Right atrium auricular region (tissue), 2 donors: ENCODE measurements around the gene MTURN. TPM values are rescaled to one million over a fixed set of nuclear protein-coding genes. Genes with fewer than 3 reads are reported as not detected.

ENCODE experiments used
- DNase-seq: peaks from one replicate; pipeline ENCODE4 v3.0.0-alpha.2; 2019; ENCODE audit warnings: low spot score
- H3K27ac ChIP-seq, 2 donors: fragments of 200-600 bp; sonication (generic); 1 replicate in 1 of 2; 2 replicates in 1 of 2; pipeline ENCODE4 v1.5.1; 2016 to 2019
- H3K27me3 ChIP-seq, 2 donors: fragments of 200-600 bp; sonication (generic); one replicate each; pipeline versions ENCODE4 v1.5.1 to v1.6.0; 2017 to 2019
- H3K36me3 ChIP-seq: fragments of 200-600 bp; sonication (generic); one replicate; pipeline ENCODE4 v1.5.1; 2016
- H3K4me1 ChIP-seq, 2 donors: fragments of 200-600 bp; sonication (generic); one replicate each; pipeline versions ENCODE4 v1.5.1 to v1.6.0; 2017 to 2019
- H3K4me3 ChIP-seq, 2 donors: fragments of 200-600 bp; sonication (generic); 1 replicate in 1 of 2; 2 replicates in 1 of 2; pipeline ENCODE4 v1.5.1; 2017 to 2019; ENCODE audit warnings: mild to moderate bottlenecking in 1 of 2, moderate library complexity in 1 of 2
- H3K9me3 ChIP-seq, 2 donors: fragments of 200-600 bp; sonication (generic); one replicate each; pipeline ENCODE4 v1.5.1; 2019
- CTCF ChIP-seq, 2 donors: fragments of 200-600 bp; sonication (generic); IDR thresholded peaks; one replicate each; pipeline ENCODE4 v1.5.1; 2019; ENCODE audit warnings: antibody characterized with exemption in 2 of 2
- total RNA-seq, 2 donors: library from RNA; depleted of rRNA; stranded (reverse); fragments of >200 nt; gene quantifications; one replicate each; pipeline ENCODE4 v1.1.0, GENCODE V29; 2016

The MTURN gene
- total RNA-seq, 2 donors from 2014 or later, result 17.4 to 65.4 TPM

GRCh38 chr7:30182814-30183213 is 48.0 kb downstream of the MTURN start:
- H3K9me3 ChIP-seq, result no peaks in the 10 kb centered on the region
- no peaks in the 10 kb centered on the region for H3K36me3 ChIP-seq
- no peak for TF ChIP-seq CTCF (IDR thresholded peaks at IDR 0.05)
- peaks cover 0 to 38% of the 10 kb centered on the region in 2 donors for H3K4me1 ChIP-seq
- no peak for DNase-seq
- peak overlapping the region; percentile 17 to 24 for H3K27ac ChIP-seq
- H3K27me3 ChIP-seq, result no peaks in the 10 kb centered on the region
- no peak overlapping the region for H3K4me3 ChIP-seq

GRCh38 chr7:30183749-30184369 is 49.1 kb downstream of the MTURN start:
- H3K4me3 ChIP-seq, result no peak overlapping the region
- H3K9me3 ChIP-seq, result no peaks in the 10 kb centered on the region
- no peaks in the 10 kb centered on the region for H3K27me3 ChIP-seq
- no peak for DNase-seq
- peaks cover 0 to 38% of the 10 kb centered on the region in 2 donors for H3K4me1 ChIP-seq
- no peak for TF ChIP-seq CTCF (IDR thresholded peaks at IDR 0.05)
- no peaks in the 10 kb centered on the region for H3K36me3 ChIP-seq
- peak overlapping the region; percentile 63 to 66 for H3K27ac ChIP-seq

GRCh38 chr7:30184791-30185487 is 50.2 kb downstream of the MTURN start:
- peaks cover 0 to 38% of the 10 kb centered on the region in 2 donors for H3K4me1 ChIP-seq
- no peaks in the 10 kb centered on the region for H3K36me3 ChIP-seq
- no peaks in the 10 kb centered on the region for H3K9me3 ChIP-seq
- no peak for TF ChIP-seq CTCF (IDR thresholded peaks at IDR 0.05)
- peak overlapping the region; percentile 63 to 66 for H3K27ac ChIP-seq
- H3K27me3 ChIP-seq, result no peaks in the 10 kb centered on the region
- no peak for DNase-seq
- H3K4me3 ChIP-seq, result no peak overlapping the region

- no peaks in the 10 kb centered on the region for H3K9me3 ChIP-seq
- peaks cover 0 to 38% of the 10 kb centered on the region in 2 donors for H3K4me1 ChIP-seq
- no peak for DNase-seq
- no peaks in the 10 kb centered on the region for H3K27me3 ChIP-seq
- no peaks in the 10 kb centered on the region for H3K36me3 ChIP-seq
- TF ChIP-seq CTCF (IDR thresholded peaks at IDR 0.05), result no peak
- peak overlapping the region in 1 of 2 donors; percentile 63 for H3K27ac ChIP-seq
- no peak overlapping the region for H3K4me3 ChIP-seq
Observed at GRCh38 chr7:30185496-30185895, 50.7 kb downstream of the MTURN start.

- DNase-seq, result no peak
- Histone ChIP-seq H3K4me1 (peaks cover 0 to 32% of the 10 kb centered on the region in 2 donors), H3K27me3 (no peaks in the 10 kb centered on the region), H3K9me3 (no peaks in the 10 kb centered on the region), H3K27ac (no peak overlapping the region), H3K36me3 (no peaks in the 10 kb centered on the region), H3K4me3 (no peak overlapping the region)
- no peak for TF ChIP-seq CTCF (IDR thresholded peaks at IDR 0.05)
Observed at GRCh38 chr7:30186725-30187124, 51.9 kb downstream of the MTURN start.
